GM12801 (cell line): ENCODE data around the gene TIMP3.

Experiments
- CTCF ChIP-seq: IDR thresholded peaks from one replicate; pipeline ENCODE4 v1.5.1; 2011; ENCODE audit warnings: control low read depth; ENCODE audit not compliant: insufficient read length; ENCODE audit errors: extremely low read depth

Gene TIMP3

GRCh38 chr22:32849501-32849900 is 48.0 kb downstream of the TIMP3 start:
- TF ChIP-seq CTCF: no peak

GRCh38 chr22:32850157-32850556 is 48.7 kb downstream of the TIMP3 start:
- TF ChIP-seq CTCF: no peak

- no peak for TF ChIP-seq CTCF
Observed at GRCh38 chr22:32850591-32851517, 49.3 kb downstream of the TIMP3 start.

GRCh38 chr22:32852395-32853251 is 51.1 kb downstream of the TIMP3 start:
- no peak for TF ChIP-seq CTCF

- no peak for TF ChIP-seq CTCF
Observed at GRCh38 chr22:32853662-32854061, 52.2 kb downstream of the TIMP3 start.

GRCh38 chr22:32854351-32854804 is 52.9 kb downstream of the TIMP3 start:
- TF ChIP-seq CTCF: no peak

- no peak for TF ChIP-seq CTCF
Observed at GRCh38 chr22:32855045-32855756, 53.7 kb downstream of the TIMP3 start.
